GM12801 (cell line): Measurements from ENCODE around the gene TUBG1.

Experiments used
- CTCF ChIP-seq: IDR thresholded peaks from one replicate; pipeline ENCODE4 v1.5.1; 2011; ENCODE audit warnings: control low read depth; ENCODE audit not compliant: insufficient read length; ENCODE audit errors: extremely low read depth

The TUBG1 gene

DNA sequence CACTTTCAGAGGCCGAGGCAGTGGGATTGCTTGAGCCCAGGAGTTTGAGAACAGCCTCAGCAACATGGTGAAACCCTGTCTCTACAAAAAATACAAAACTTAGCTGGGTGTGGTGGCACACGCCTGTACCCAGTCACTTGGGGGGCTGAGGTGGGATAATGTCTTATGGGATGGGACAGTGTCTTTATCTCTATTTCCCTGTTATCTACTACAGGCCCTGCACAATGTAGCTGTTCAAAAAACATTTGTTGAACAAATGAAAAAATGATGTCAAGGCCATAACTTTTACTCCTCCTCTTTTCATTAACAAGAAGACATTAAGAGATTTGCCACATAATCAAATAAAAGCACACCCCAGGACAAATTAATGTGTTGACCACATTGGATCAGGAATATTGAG is 13.8 kb downstream of the TUBG1 start:
- no peak for TF ChIP-seq CTCF

DNA sequence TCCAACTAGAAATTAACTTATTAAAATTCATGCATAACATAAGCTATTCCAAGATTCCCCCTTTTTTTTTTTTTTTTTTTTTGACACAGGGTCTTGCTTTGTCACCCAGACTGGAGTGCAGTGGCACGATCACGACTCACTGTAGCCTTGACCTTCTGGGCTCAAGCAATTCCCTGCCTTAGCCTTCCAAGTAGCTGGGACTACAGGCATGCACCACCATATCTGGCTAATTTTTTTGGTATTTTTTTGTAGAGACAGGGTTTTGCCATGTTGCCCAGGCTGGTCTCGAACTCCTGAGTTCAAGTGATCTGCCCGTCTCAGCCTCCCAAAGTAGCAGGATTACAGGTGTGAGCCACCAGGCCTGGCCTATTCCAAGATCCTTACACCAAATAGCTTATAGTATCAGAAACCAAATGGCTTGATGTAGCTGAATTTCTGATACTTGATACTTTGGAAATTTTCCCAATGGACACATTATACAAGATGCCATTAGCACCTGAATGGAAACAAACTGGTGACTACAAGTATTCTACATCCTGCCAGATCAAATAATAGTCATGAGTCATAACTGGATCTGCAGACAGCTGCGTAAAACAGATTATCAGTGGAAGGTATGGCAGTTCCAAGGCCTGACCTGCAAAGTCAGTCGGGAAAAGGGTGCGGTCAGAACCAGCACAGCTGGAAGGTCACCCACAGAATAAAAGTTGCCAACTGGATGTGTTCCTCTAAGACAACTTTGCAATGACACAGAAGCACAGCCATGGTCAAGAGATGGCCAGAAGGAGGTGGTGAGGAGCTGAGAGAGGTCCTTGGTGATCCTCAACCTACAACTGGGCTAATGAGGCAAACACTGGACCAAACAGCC is 14.5 kb downstream of the TUBG1 start:
- no peak for TF ChIP-seq CTCF

DNA sequence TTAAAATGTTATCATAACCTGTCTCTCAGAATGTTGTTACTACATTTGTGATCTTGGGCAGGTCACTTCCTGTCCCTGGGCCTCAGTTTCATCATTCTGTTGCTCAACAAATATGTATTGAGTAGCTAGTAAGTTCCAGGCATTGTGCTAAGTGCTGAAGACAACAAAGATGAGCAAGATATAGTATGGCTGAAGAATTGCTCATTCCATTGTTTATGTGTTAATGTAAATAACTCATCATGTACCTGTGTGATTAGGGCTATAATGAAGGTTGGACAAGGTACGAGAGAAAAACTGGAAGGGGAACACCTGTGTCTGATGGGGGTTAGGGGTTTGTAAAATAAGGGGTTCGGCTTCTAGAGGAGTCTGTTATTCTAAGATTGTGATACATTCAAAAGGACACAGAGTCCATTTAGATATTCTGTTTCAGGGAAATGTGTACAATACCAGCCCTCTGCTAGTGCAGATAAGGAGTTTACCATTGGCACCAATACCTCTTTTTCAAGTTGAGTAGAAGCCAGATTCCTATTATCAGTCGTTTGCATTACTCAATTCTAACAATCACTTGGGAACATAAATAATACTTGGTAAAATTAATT is 20.0 kb downstream of the TUBG1 start:
- no peak for TF ChIP-seq CTCF

DNA sequence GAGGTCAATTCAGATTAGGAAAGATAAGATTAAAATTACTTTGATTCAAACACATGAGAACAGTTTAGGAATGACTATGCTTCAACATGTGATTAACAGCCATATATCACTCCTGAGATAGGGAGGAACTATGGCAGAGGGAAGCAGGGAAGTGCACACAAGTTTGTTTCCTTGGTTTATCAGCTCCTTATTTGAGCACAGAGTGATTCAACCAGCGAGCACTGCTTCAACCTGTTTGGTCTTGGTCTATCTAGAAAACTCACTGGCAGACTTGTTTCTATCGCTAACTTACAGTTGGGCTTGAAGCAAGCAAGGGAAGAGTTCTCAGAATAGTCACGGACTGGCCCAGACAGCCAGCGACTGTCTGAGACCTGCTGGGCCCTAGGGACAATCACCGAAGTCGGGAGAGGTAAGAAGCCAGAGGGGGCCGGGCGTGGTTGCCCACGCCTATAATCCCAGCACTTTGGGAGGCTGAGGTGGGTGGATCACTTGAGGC is 23.5 kb downstream of the TUBG1 start:
- no peak for TF ChIP-seq CTCF

- no peak for TF ChIP-seq CTCF
Observed at GRCh38 chr17:42639525-42640113, 30.1 kb downstream of the TUBG1 start.

- TF ChIP-seq CTCF = no peak
Observed at GRCh38 chr17:42640121-42640520, 30.6 kb downstream of the TUBG1 start.

GRCh38 chr17:42642336-42642735 is 32.9 kb downstream of the TUBG1 start:
- no peak for TF ChIP-seq CTCF
